NOMO-1 (cell line): ENCODE data around the gene OR52A1.

Experiments used
- DNase-seq, 2 experiments: peaks; one replicate each; lab custom pipeline; 2025; ENCODE audit not compliant: unreplicated experiment in 2 of 2; lab: John Stamatoyannopoulos, UW

Gene OR52A1

DNA sequence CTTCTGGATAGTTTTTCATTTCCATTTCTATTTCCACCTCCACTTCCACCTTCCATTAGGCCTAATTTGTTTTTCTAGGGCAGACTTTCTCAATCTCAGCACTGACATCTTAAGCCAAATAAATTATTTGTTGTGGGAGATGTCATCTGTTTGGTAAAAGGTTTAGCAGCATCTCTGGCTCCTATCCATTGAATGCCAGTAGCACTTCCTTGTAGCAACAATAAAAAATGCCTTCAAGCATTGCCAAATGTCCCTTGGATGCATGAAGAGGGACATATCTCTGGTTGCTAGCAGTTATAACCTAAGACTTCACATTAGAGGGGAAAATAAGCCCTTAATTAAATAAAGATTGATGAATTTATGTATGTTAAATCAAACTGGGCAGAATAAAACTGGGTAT is 18.3 kb downstream of the OR52A1 start:
- no peak for DNase-seq

DNA sequence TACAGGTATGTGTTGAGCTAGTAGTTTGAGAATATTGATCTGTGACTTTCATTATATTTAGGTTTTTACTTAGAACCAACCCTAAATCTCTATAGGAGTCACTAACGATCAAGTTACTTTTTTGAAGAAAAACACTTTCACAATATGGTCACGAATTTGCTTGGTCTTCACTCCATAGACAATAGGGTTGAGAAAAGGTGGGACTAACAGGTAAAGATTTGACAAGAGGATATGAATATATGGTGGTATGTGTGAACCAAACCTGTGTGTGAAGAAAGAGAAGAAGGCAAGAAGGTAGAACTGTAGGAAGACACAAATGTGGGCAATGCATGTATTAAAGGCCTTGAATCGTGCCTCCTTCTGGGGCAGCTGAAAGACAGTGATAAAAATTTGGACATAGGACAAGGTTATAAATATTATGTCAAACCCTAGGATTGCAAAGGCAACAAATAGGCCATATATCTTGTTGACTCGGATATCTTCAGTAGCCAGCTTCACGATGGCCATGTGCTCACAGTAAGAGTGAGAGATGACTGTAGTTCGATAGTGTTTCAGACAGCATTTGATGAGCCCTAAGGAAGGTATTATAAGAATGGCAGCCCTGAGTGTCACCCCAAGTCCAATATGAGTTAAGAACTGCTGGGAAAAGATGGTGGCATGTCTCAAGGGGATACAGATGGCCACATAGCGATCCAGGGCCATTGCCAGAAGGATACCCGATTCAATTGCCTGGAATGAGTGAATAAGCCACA is 22.8 kb downstream of the OR52A1 start:
- no peak for DNase-seq

DNA sequence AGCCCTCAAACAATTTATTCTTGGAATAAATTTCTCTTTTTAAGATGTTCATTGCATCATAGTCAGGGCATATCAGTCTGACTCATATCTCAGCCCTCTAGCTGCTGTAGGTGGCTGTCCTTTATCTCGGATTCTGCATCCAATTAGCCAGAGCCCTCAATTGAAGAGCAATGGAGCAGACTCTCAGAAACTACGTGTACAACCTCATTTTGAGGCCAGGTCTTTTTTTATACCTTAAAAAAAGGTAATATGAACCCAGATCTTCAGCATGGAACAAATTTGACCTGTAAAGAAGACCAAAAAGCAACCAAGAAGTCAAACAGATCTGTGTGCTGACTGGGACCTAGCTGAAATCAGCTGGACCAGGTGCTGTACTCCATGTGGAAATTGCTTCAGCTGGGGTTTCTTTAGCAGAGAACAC is 25.1 kb downstream of the OR52A1 start:
- no peak for DNase-seq

DNA sequence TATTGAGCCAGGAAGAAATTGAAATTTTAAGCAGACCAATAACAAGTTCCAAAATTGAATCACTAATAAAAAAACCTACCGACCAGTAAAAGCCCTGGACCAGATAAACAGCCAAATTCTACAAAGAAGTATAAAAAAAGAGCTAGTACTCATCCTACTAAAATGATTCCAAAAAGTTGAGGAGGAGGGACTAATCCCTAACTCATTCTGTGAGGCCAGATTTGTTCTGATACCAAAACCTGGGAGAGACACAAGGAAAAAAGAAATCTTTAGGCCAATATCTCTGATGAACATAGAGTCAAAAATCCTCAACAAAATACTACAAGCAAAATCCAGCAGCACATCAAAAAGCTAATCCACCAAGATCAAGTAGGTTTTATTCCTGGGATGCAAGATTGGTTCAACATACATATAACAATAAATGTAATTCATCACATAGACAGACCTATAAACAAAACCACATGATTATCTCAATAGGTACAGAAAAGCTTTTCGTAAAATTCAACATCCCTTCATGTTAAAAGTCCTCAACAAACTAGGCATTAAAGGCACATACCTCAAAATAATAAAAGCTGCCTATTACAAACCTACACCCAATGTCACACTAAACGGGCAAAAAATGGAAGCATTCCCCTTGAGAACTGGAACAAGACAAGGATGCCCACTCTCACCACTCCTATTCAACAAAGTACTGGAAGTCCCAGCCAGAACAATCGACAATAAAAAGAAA is 29.5 kb downstream of the OR52A1 start:
- DNase-seq = no peak

DNA sequence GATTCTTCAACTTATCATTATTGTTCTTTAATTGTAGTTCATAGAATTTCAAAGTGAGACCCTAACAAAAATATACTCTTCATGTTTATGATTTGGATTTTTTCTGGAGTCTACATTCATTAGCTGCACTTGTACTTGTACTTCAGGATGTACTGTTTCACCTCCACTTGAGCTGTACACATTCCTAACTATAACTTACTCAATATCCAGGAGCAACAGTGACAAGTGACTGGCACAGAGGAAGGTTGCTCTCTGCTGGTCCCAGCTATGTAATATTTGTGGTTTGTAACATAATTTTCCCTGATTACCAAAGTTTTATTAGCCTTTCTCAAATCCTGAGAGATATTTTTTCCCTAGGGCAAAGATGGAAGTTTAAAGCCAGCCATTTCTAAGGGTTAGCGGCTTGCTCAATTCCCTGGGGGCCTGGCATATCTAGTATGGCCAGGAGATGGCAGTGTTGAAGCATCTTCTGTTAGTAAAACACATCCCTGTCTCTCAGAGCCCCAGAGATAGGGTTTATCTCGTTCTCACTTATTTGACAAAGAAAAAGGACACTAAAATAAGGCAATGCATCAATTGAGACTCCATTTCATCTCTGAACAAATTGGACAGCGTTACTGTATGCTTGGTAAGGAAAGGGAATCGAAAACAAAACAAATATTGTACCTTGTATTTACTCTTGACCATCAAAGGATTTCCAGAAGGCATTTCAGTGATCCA is 30.6 kb downstream of the OR52A1 start:
- peak; percentile 2 to 21 for DNase-seq

DNA sequence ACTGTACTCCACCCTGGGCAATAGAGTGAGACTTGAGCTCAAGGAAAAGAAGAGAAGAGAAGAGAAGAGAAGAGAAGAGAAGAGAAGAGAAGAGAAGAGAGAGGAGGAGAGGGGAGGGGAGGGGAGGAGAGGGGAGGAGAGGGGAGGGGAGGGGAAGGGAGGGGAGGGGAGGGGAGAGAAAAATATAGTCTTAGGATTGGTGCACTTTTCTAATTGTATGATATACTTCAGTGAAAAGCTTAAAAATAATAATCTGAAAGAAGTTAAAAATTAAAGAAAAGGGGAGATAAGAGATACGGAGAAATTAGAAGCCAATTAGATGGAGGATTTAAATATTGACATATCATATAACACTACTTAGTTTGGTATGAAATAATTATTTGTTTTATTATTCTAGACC is 35.7 kb downstream of the OR52A1 start:
- DNase-seq = no peak

DNA sequence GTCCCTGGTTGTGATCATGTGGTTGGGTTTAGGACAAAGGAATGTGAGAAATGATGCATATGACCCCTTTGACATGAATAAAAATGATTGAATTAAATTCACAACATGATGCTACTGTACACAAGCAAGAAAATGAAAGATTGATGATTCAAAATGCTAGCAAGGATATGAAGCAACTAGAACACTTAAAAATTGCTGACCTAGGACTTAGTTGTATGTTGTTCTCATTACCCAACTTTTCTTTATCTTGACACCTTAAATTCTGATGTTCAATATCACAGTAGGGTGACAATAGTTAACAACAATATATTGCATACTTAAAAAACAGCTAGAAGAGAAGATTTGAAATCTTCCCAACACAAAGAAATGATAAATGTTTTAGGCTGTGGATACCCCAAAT is 37.0 kb downstream of the OR52A1 start:
- DNase-seq = no peak

DNA sequence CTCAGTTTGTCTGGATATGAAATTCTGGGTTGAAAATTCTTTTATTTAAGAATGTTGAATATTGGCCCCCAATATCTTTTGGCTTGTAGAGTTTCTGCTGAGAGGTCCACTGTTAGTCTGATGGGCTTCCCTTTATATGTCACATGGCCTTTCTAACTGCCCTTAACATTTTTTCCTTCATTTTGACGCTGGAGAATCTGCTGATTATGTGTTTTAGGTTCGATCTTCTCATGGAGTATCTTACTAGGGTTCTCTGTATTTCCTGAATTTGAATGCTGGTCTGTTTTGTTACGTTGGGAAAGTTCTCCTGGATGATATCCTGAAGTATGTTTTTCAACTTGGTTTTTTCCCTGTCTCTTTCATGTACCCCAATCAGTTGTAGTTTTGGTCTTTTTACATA is 39.2 kb downstream of the OR52A1 start:
- no peak for DNase-seq

DNA sequence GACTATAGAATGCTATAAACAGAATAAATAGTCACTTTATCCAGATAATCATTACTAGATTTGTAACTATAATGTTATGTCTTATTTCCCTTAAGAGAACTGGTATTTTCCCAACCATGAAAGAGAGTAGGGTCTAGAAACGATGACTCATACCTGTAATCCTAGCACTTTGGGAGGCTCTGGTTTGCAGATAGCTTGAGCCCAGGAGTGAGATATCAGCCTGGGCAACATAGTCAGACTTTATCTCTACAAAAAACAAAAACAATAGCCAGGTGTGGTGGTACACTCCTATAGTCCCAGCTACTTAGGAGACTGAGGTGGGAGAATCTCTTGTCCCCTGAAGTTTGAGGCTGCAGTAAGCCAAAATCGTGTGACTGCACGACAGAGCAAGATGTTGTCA is 47.3 kb downstream of the OR52A1 start:
- DNase-seq = no peak

DNA sequence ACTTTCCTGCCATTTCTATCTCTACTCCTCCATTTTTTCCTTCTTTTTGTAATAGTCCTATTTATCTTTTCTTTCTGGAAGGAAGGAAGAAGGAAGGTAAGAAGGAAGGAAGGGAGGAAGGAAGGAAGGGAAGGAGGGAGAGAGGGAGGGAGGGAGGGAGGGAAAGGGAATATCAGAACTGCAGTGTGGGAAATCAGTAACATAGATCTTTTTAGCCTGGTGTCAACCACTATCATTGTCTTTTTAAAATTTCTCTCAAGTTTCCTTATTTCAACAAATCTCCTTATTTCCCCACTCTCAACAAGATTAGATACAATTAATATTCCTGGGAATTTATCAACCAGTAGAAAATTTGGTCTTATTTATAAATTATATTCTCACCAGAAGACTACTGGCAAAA is 51.5 kb downstream of the OR52A1 start:
- no peak for DNase-seq

DNA sequence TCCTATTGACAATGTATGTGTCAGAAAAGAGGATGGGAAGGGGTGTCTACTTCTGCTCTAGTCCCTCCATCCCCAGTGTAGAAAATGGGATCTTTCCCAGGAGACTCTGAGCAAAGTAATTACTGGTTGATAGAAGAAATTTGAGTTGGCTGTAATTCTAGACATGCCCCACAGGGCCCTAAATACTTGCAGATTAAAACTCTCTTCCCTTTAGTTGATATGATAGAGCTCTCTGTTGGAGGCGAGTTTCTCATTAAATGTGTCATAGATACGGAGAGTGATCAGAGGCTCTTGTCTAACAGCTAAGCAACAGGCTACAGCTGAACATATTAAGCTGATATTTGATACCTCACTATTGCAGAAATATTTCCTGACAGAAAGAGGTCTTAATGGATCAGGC is 52.3 kb downstream of the OR52A1 start:
- no peak for DNase-seq

DNA sequence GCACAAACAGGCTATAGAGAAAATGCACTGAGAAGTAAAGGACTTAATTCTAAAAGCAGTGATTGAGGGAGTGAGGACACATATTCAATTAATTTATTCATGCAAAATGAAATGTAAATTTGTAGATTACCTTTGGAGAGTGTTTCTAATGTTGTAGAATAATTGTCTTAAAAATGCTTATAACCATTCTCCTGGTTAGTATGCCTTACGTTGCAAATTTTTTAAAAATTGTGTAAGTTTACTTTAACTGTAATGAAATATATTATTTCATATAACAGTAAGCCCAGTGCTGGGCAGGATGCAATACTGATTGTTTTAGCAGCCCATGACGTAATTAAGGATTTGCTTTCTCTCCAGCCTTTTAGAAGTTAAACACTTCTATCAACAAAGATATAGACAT is 58.5 kb downstream of the OR52A1 start:
- DNase-seq = no peak
